A549 (cell line): ENCODE data around the gene CAVIN1. TPM values are rescaled to one million over a fixed set of nuclear protein-coding genes. Genes with fewer than 3 reads are reported as not detected.

Experiments used
- ATAC-seq, 2 experiments: fragments of 200-7000 bp in 1 of 2; fragments of >200 bp in 1 of 2; cut with Nextera tagmentation in 1 of 2; cut with Tn5 transposase in 1 of 2; 3 replicates each; pipeline versions ENCODE4 v1.8.0 to v1.9.1; 2018 to 2020; ENCODE audit warnings: mild to moderate bottlenecking in 1 of 2, moderate library complexity in 1 of 2
- CTCF ChIA-PET: fragments of 300-600 bp; sonication (Branson Sonifier 250); formaldehyde crosslinking; extraction: SDS; loops from one replicate; lab custom pipeline; 2021; ENCODE audit warnings: antibody characterized with exemption, inconsistent platforms; lab: Yijun Ruan, JAX
- POLR2A ChIA-PET: fragments of 350-600 bp; formaldehyde crosslinking; extraction: SDS; loops from one replicate; lab custom pipeline; 2021; ENCODE audit warnings: antibody characterized with exemption, inconsistent platforms; lab: Yijun Ruan, JAX
- DNase-seq, 2 experiments: peaks; one replicate each; pipeline versions ENCODE4 v3.0.0 to v3.0.0-alpha.2; 2011 to 2016; ENCODE audit warnings: low read depth in 1 of 2, low spot score in 1 of 2
- FAIRE-seq: peaks from 2 replicates; lab custom pipeline; 2011; peaks lifted over from hg19 to GRCh38; lab: Jason Lieb, UNC
- H3K27ac ChIP-seq, 2 experiments: fragments of >200 bp; sonication (Bioruptor Twin); formaldehyde crosslinking; 3 replicates each; pipeline ENCODE4 v1.5.1; 2016 to 2017
- H3K4me1 ChIP-seq: fragments of >200 bp; sonication (Bioruptor Twin); formaldehyde crosslinking; 3 replicates; pipeline ENCODE4 v1.6.1; 2016
- H3K4me2 ChIP-seq: fragments of >200 bp; sonication (Bioruptor Twin); formaldehyde crosslinking; 3 replicates; pipeline ENCODE4 v1.6.1; 2016
- H3K4me3 ChIP-seq: fragments of >200 bp; sonication (Bioruptor Twin); formaldehyde crosslinking; 3 replicates; pipeline ENCODE4 v1.5.1; 2016
- H3K9me3 ChIP-seq: fragments of >200 bp; sonication (Bioruptor Twin); formaldehyde crosslinking; 3 replicates; pipeline ENCODE4 v1.6.1; 2016
- BHLHE40 ChIP-seq: IDR thresholded peaks from 2 replicates; pipeline ENCODE4 v1.6.1; 2012; ENCODE audit warnings: low read depth, low read length, inconsistent platforms
- CBX8 ChIP-seq: fragments of 200-600 bp; sonication (generic); IDR thresholded peaks from 2 replicates; pipeline ENCODE4 v1.6.1; 2016
- CEBPB ChIP-seq, 2 experiments: fragments of >200 bp in 1 of 2; sonication (Bioruptor Twin) in 1 of 2; formaldehyde crosslinking in 1 of 2; IDR thresholded peaks; 2 replicates each; pipeline ENCODE4 v1.6.1; 2012 to 2016
- CHD2 ChIP-seq: fragments of 150-350 bp; IDR thresholded peaks from 2 replicates; pipeline ENCODE4 v1.6.1; 2014; ENCODE audit warnings: low read length; ENCODE audit not compliant: partially characterized antibody
- CHD4 ChIP-seq: fragments of 200-600 bp; sonication (generic); IDR thresholded peaks from 2 replicates; pipeline ENCODE4 v1.6.1; 2016; ENCODE audit warnings: antibody characterized with exemption, mild to moderate bottlenecking, borderline replicate concordance
- EHMT2 ChIP-seq: fragments of 200-600 bp; sonication (generic); IDR thresholded peaks from 2 replicates; pipeline ENCODE4 v1.6.1; 2016; ENCODE audit warnings: antibody characterized with exemption, low read depth, mild to moderate bottlenecking, moderate library complexity
- EP300 ChIP-seq, 2 experiments: fragments of >200 bp; sonication (Bioruptor Twin); formaldehyde crosslinking; IDR thresholded peaks; 2 replicates in 1 of 2; 3 replicates in 1 of 2; pipeline ENCODE4 v1.6.1; 2016 to 2017
- ESRRA ChIP-seq: fragments of 150-350 bp; IDR thresholded peaks from 2 replicates; pipeline ENCODE4 v1.6.1; 2014; ENCODE audit warnings: mild to moderate bottlenecking, low read length, borderline replicate concordance
- FOSB ChIP-seq: fragments of 250-450 bp; sonication (Bioruptor Pico); IDR thresholded peaks from 2 replicates; pipeline ENCODE4 v1.5.0; 2020; ENCODE audit warnings: mild to moderate bottlenecking, moderate library complexity
- FOSL2 ChIP-seq, 2 experiments: fragments of 450-650 bp in 1 of 2; fragments of >200 bp in 1 of 2; sonication (Bioruptor Twin) in 1 of 2; formaldehyde crosslinking; IDR thresholded peaks; 2 replicates each; pipeline versions ENCODE4 v1.5.0 to v1.6.1; 2016 to 2020; ENCODE audit warnings: mild to moderate bottlenecking in 1 of 2, moderate library complexity in 1 of 2
- FOXS1 ChIP-seq: fragments of 250-450 bp; sonication (Bioruptor Pico); IDR thresholded peaks from 2 replicates; pipeline ENCODE4 v1.5.0; 2020; ENCODE audit warnings: mild to moderate bottlenecking, moderate library complexity
- GATA3 ChIP-seq: IDR thresholded peaks from 2 replicates; pipeline ENCODE4 v1.6.1; 2012; ENCODE audit warnings: borderline replicate concordance
- HES2 ChIP-seq: fragments of >200 bp; sonication (Bioruptor Twin); formaldehyde crosslinking; IDR thresholded peaks from 2 replicates; pipeline ENCODE4 v1.6.1; 2016
- HEYL ChIP-seq: fragments of 250-450 bp; sonication (Bioruptor Pico); IDR thresholded peaks from 2 replicates; pipeline ENCODE4 v1.8.0; 2021; ENCODE audit warnings: mild to moderate bottlenecking, moderate library complexity
- HOXA7 ChIP-seq: fragments of 250-450 bp; sonication (Bioruptor Pico); IDR thresholded peaks from 2 replicates; pipeline ENCODE4 v1.5.0; 2020; ENCODE audit warnings: mild to moderate bottlenecking, moderate library complexity
- HOXB13 ChIP-seq: fragments of 250-450 bp; sonication (Bioruptor Pico); IDR thresholded peaks from 2 replicates; pipeline ENCODE4 v1.5.0; 2020; ENCODE audit warnings: low read depth, mild to moderate bottlenecking, moderate library complexity
- JUN ChIP-seq, 2 experiments: fragments of >200 bp; sonication (Bioruptor Twin); formaldehyde crosslinking; IDR thresholded peaks; 2 replicates in 1 of 2; 3 replicates in 1 of 2; pipeline ENCODE4 v1.6.1; 2016 to 2017
- JUNB ChIP-seq: fragments of >200 bp; sonication (Bioruptor Twin); formaldehyde crosslinking; IDR thresholded peaks from 2 replicates; pipeline ENCODE4 v1.6.1; 2016
- KDM1A ChIP-seq: fragments of 200-600 bp; sonication (generic); IDR thresholded peaks from 2 replicates; pipeline ENCODE4 v1.6.1; 2016; ENCODE audit warnings: low read depth, mild to moderate bottlenecking
- MAFK ChIP-seq: fragments of 450-650 bp; IDR thresholded peaks from 2 replicates; pipeline ENCODE4 v1.6.1; 2014; ENCODE audit not compliant: partially characterized antibody
- MAX ChIP-seq: IDR thresholded peaks from 2 replicates; pipeline ENCODE4 v1.6.1; 2012
- MAZ ChIP-seq: fragments of 150-350 bp; IDR thresholded peaks from 2 replicates; pipeline ENCODE4 v1.6.1; 2014; ENCODE audit warnings: antibody characterized with exemption, low read depth, low read length, borderline replicate concordance
- MYC ChIP-seq: IDR thresholded peaks from 2 replicates; pipeline ENCODE4 v1.6.1; 2012; ENCODE audit warnings: mild to moderate bottlenecking, inconsistent platforms, low read length, improper control_type of control experiment, borderline replicate concordance
- NFE2L2 ChIP-seq: fragments of 150-350 bp; conservative IDR thresholded peaks from 2 replicates; pipeline ENCODE4 v1.6.1; 2014; ENCODE audit warnings: low read length
- NPAS2 ChIP-seq: fragments of 250-450 bp; sonication (Bioruptor Pico); IDR thresholded peaks from 2 replicates; pipeline ENCODE4 v1.8.0; 2022; ENCODE audit warnings: mild to moderate bottlenecking, moderate library complexity, borderline replicate concordance
- NR3C1 ChIP-seq: fragments of >200 bp; sonication (Bioruptor Twin); formaldehyde crosslinking; IDR thresholded peaks from 3 replicates; pipeline ENCODE4 v1.6.1; 2017
- PHF8 ChIP-seq: fragments of 200-600 bp; sonication (generic); IDR thresholded peaks from 2 replicates; pipeline ENCODE4 v1.6.1; 2016; ENCODE audit warnings: low read depth, mild to moderate bottlenecking, antibody characterized with exemption, moderate library complexity, borderline replicate concordance
- POLR2AphosphoS2 ChIP-seq: conservative IDR thresholded peaks from 2 replicates; pipeline ENCODE4 v1.6.1; 2012; ENCODE audit warnings: low read length, improper control_type of control experiment, inconsistent platforms
- RAD21 ChIP-seq, 2 experiments: fragments of >200 bp in 1 of 2; sonication (Bioruptor Twin) in 1 of 2; formaldehyde crosslinking in 1 of 2; IDR thresholded peaks in 1 of 2; conservative IDR thresholded peaks in 1 of 2; 2 replicates in 1 of 2; 3 replicates in 1 of 2; pipeline ENCODE4 v1.6.1; 2012 to 2018; ENCODE audit warnings: inconsistent platforms in 1 of 2
- RARB ChIP-seq: fragments of 250-450 bp; sonication (Bioruptor Pico); IDR thresholded peaks from 2 replicates; pipeline ENCODE4 v1.8.0; 2021; ENCODE audit warnings: mild to moderate bottlenecking, moderate library complexity
- RCOR1 ChIP-seq: fragments of 150-350 bp; IDR thresholded peaks from 2 replicates; pipeline ENCODE4 v1.6.1; 2014; ENCODE audit warnings: antibody characterized with exemption, low read length, low read depth
- RNF2 ChIP-seq: fragments of 200-600 bp; sonication (generic); IDR thresholded peaks from 2 replicates; pipeline ENCODE4 v1.6.1; 2016; ENCODE audit warnings: low read depth, mild to moderate bottlenecking, antibody characterized with exemption, moderate library complexity, borderline replicate concordance
- SMC3 ChIP-seq: fragments of >200 bp; sonication (Bioruptor Twin); formaldehyde crosslinking; IDR thresholded peaks from 3 replicates; pipeline ENCODE4 v1.6.1; 2018; ENCODE audit warnings: inconsistent platforms
- SREBF2 ChIP-seq: fragments of 450-650 bp; IDR thresholded peaks from 2 replicates; pipeline ENCODE4 v1.6.1; 2014; ENCODE audit warnings: mild to moderate bottlenecking, moderate library complexity
- TFCP2L1 ChIP-seq: fragments of 250-450 bp; sonication (Bioruptor Pico); IDR thresholded peaks from 2 replicates; pipeline ENCODE4 v1.5.0; 2021; ENCODE audit warnings: mild to moderate bottlenecking
- ZNF302 ChIP-seq: fragments of 250-450 bp; sonication (Bioruptor Pico); IDR thresholded peaks from 2 replicates; pipeline ENCODE4 v1.9.0; 2021; ENCODE audit warnings: inconsistent platforms, mild to moderate bottlenecking, moderate library complexity
- ZSCAN20 ChIP-seq: fragments of 250-450 bp; sonication (Bioruptor Pico); IDR thresholded peaks from 2 replicates; pipeline ENCODE4 v1.8.0; 2022; ENCODE audit warnings: mild to moderate bottlenecking, moderate library complexity
- WGBS: methylation state at CpG from one replicate; pipeline ENCODE4 v1.1.6; 2017; ENCODE audit errors: missing lambda C conversion rate; 5-methylcytosine and 5-hydroxymethylcytosine counted together
- polyA plus RNA-seq, 4 experiments: library from polyadenylated mRNA; depleted of rRNA in 3 of 4; stranded (reverse); fragments of >200 nt; fragmentation: RNase III in 1 of 4; extraction: RNeasy Plus Mini Kit Qiagen cat#74134 plus additional on column Dnase treatment in 1 of 4; gene quantifications; 2 replicates in 3 of 4; 3 replicates in 1 of 4; pipeline ENCODE4 v1.2.3, GENCODE V29; 2011 to 2017
- TF ChIP-seq, protein P1 (sequence below): IDR thresholded peaks from 2 replicates; pipeline ENCODE4 v1.6.1; 2012; ENCODE audit warnings: low read depth, borderline replicate concordance
- TF ChIP-seq, protein P2 (sequence below): fragments of 250-450 bp; sonication (Bioruptor Pico); IDR thresholded peaks from 2 replicates; pipeline ENCODE4 v1.5.0; 2020; ENCODE audit warnings: low read depth, mild to moderate bottlenecking, moderate library complexity
- TF ChIP-seq, protein P3 (sequence below): fragments of 450-650 bp; IDR thresholded peaks from 2 replicates; pipeline ENCODE4 v1.6.1; 2014; ENCODE audit warnings: antibody characterized with exemption

CAVIN1 gene
- polyA plus RNA-seq, 2 of the 4 experiments (the other 2 are of a cell fraction): 101 to 371 TPM

DNA sequence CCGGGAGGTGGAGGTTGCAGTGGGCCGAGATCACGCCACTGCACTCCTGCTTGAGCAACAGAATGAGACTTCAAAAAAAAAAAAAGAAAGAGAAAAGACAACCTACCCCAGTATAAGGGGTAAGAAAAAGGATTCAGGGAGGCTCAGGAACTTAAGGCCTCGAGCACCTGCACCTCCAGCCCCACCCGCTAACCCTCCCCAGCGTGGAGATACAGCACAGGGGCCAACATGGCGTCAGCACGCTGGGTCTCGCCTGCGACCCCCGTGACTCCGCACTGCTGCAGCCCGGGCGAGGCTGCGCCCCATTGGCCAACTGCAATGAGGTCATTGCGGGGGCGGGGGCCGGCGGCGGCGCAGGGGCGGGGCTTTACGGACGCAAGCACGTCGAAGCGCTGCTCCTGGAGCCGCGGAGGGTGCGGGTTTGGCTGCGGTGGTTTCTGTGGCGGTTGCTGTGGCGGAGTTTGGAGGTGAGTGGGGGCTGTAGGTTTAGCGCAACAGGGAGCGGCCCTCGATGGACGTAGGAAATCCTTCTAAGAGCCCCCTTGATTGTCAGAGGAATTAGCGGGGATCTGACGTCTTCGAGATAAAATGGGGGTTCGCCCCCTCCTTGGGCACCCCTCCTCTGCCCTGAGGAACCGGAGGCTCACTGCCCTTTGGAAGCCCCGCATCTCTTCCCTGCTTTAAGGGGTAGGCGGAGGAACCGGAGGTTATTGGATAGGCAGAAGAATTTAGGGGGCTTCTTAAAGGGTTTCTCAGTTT, 35.6 kb upstream of the CAVIN1 start, which contains the start of gene ATP6V0A1:
TSS of gene ATP6V0A1 (plus strand) at position 382 of the 759 bp plus-strand sequence. CDS start 2,017 bp downstream, outside the sequence.
- peak; percentile 96 for ATAC-seq
- peaks cover 42% of the 10 kb centered on the region for H3K4me1 ChIP-seq
- FAIRE-seq: no peak
- peak; percentile 94 to 95 for DNase-seq
- CTCF ChIA-PET: interaction anchor here (1.0 to 3.8 kb wide), 14 partner anchors 8 to 305 kb away, joined by 3 to 20 read pairs (median 6); no protein-coding TSS in a partner anchor
- POLR2A ChIA-PET: interaction anchor here (0.7 kb wide), 1 partner anchor 154 kb away, joined by 13 read pairs; no protein-coding TSS in a partner anchor
- H3K4me2 ChIP-seq: peak within 1 kb of the TSS; percentile 88
- H3K4me3 ChIP-seq: peak within 1 kb of the TSS; percentile 83
- H3K27ac ChIP-seq: peak within 1 kb of the TSS; percentile 84 to 88
- WGBS: 1% methylated on average over 39 of the region's 45 CpGs
- H3K9me3 ChIP-seq: no peaks in the 10 kb centered on the region
- TF ChIP-seq ZSCAN20 (CRISPR knock-in tag) (no peak), TFCP2L1 (CRISPR knock-in tag) (no peak), JUN (IDR thresholded peaks at IDR 0.05) (peak in 1 of 2 experiments; percentile 80; a peak in 3 of 5 replicates), CHD2 (no peak), NFE2L2 (no peak), PHF8 (peak; percentile 66), CBX8 (no peak), MAX (peak; percentile 94), CEBPB (IDR thresholded peaks at IDR 0.05) (no peak; a peak in 1 of 4 replicates), GATA3 (no peak), ZNF302 (CRISPR knock-in tag) (0 out of 2 replicates have a peak, but pooled peaks have one; percentile 54), JUNB (no peak), RNF2 (no peak), FOSL2 (IDR thresholded peaks at IDR 0.05) (no peak), FOSL2 (CRISPR knock-in tag; IDR thresholded peaks at IDR 0.05) (peak; percentile 19; the same call in 1 of the 2 replicates), HEYL (no peak), NPAS2 (CRISPR knock-in tag) (no peak), ESRRA (no peak), MYC (peak; percentile 81; the same call in 1 of the 2 replicates), BHLHE40 (no peak), CHD4 (no peak), POLR2AphosphoS2 (no peak), EHMT2 (no peak), RARB (CRISPR knock-in tag) (no peak), HES2 (no peak), KDM1A (no peak), NR3C1 (no peak), HOXA7 (no peak), MAFK (no peak), HOXB13 (no peak), RAD21 (conservative IDR thresholded peaks at IDR 0.05 in 1 of 2, IDR thresholded peaks at IDR 0.05 in 1 of 2) (no peak), SREBF2 (no peak), FOXS1 (CRISPR knock-in tag) (no peak), MAZ (peak; percentile 87), RCOR1 (no peak), FOSB (CRISPR knock-in tag) (no peak), SMC3 (0 out of 3 replicates have a peak, but pooled peaks have one; percentile 5), EP300 (IDR thresholded peaks at IDR 0.05) (no peak)
- TF ChIP-seq, protein P1, sequence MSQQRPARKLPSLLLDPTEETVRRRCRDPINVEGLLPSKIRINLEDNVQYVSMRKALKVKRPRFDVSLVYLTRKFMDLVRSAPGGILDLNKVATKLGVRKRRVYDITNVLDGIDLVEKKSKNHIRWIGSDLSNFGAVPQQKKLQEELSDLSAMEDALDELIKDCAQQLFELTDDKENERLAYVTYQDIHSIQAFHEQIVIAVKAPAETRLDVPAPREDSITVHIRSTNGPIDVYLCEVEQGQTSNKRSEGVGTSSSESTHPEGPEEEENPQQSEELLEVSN: peak; percentile 77
- TF ChIP-seq, protein P2, sequence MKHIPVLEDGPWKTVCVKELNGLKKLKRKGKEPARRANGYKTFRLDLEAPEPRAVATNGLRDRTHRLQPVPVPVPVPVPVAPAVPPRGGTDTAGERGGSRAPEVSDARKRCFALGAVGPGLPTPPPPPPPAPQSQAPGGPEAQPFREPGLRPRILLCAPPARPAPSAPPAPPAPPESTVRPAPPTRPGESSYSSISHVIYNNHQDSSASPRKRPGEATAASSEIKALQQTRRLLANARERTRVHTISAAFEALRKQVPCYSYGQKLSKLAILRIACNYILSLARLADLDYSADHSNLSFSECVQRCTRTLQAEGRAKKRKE: no peak
- TF ChIP-seq, protein P3, sequence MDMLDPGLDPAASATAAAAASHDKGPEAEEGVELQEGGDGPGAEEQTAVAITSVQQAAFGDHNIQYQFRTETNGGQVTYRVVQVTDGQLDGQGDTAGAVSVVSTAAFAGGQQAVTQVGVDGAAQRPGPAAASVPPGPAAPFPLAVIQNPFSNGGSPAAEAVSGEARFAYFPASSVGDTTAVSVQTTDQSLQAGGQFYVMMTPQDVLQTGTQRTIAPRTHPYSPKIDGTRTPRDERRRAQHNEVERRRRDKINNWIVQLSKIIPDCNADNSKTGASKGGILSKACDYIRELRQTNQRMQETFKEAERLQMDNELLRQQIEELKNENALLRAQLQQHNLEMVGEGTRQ: peak; percentile 21; the same call in 1 of the 2 replicates
